Suprapubic skin (tissue), 4 donors: Measurements from ENCODE around the gene PGGHG.
"Not testable (repeated sequence)": the region's sequence is repeated elsewhere in the genome, so short reads cannot be mapped to it uniquely, and the experiment has no call there.

Experiments used
- EP300 ChIP-seq: sonication (generic); formaldehyde crosslinking; IDR thresholded peaks from one replicate; pipeline ENCODE4 v1.6.1; 2017; ENCODE audit warnings: antibody characterized with exemption
- POLR2A ChIP-seq, 2 donors: fragments of 450-650 bp; IDR thresholded peaks; one replicate each; pipeline ENCODE4 v1.6.1; 2017; ENCODE audit warnings: antibody characterized with exemption in 2 of 2, mild to moderate bottlenecking in 2 of 2, moderate library complexity in 2 of 2
- POLR2AphosphoS5 ChIP-seq, 3 donors: sonication (generic); formaldehyde crosslinking; IDR thresholded peaks; one replicate each; pipeline ENCODE4 v1.6.1; 2017; ENCODE audit warnings: antibody characterized with exemption in 3 of 3
- TF ChIP-seq, protein P1 (sequence below), 2 donors: fragments of 200-600 bp in 1 of 2; fragments of 450-650 bp in 1 of 2; sonication (generic) in 1 of 2; IDR thresholded peaks; one replicate each; pipeline ENCODE4 v1.5.1; 2016 to 2019; ENCODE audit warnings: antibody characterized with exemption in 2 of 2, mild to moderate bottlenecking in 1 of 2, moderate library complexity in 1 of 2

DNA sequence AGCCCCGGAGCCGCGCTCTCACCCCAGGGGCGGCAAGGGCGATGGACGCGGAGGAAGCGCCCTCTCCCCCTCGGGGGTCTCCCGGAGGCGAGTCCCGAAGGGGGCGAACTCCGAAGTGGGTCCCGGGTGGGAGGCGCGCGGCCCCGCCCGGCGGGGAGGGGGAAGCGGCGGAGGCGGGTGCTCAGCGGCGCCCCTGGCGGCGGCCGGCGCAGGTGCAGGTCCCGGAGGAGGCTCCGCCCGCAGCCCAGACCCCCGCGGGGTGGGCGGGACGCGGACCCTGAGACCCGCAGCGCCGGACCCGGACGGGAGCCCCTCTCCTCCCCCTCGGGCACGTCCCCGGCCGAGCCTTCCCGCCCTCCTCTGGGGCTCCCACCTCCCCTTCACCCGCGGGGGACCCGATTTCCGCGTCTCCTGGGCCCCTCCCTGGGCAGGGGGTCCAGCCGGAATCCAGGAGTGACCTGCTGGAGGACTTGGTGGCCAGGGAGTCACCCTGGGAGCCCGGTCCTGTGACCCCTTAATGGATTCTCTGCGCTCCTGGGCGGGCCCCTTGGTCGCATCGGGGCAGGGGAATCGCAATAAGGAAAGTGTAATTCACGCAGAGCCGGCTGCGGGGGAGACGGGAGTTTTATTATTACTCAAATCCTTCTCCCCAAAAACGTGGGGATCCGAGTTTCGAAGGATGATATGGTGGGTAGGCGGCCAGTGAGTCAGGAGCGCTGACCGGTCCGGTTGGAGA, 22.3 kb downstream of the PGGHG start:
- not testable (repeated sequence) for TF ChIP-seq EP300; POLR2A (IDR thresholded peaks at IDR 0.05); POLR2AphosphoS5 (IDR thresholded peaks at IDR 0.05)
- TF ChIP-seq, protein P1, sequence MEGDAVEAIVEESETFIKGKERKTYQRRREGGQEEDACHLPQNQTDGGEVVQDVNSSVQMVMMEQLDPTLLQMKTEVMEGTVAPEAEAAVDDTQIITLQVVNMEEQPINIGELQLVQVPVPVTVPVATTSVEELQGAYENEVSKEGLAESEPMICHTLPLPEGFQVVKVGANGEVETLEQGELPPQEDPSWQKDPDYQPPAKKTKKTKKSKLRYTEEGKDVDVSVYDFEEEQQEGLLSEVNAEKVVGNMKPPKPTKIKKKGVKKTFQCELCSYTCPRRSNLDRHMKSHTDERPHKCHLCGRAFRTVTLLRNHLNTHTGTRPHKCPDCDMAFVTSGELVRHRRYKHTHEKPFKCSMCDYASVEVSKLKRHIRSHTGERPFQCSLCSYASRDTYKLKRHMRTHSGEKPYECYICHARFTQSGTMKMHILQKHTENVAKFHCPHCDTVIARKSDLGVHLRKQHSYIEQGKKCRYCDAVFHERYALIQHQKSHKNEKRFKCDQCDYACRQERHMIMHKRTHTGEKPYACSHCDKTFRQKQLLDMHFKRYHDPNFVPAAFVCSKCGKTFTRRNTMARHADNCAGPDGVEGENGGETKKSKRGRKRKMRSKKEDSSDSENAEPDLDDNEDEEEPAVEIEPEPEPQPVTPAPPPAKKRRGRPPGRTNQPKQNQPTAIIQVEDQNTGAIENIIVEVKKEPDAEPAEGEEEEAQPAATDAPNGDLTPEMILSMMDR (IDR thresholded peaks at IDR 0.05), result not testable (repeated sequence)
